T-helper 2 cell treated with Interferon-gamma antibody and Interleukin-4, amounts not matched to agents 5 μg/mL and 100 μg/mL, for 36 hours (primary cell): ENCODE measurements around the gene CYP8B1.

Experiments
- DNase-seq: peaks from one replicate; pipeline ENCODE4 v3.0.0; 2021; ENCODE audit warnings: low spot score
- H3K27ac Mint-ChIP-seq: one replicate; pipeline ENCODE4 v1.8.0; 2021; ENCODE audit warnings: mild to moderate bottlenecking, mixed read lengths
- H3K27me3 Mint-ChIP-seq: one replicate; pipeline ENCODE4 v1.8.0; 2021; ENCODE audit warnings: low read depth, mixed read lengths
- H3K36me3 Mint-ChIP-seq: one replicate; pipeline ENCODE4 v1.8.0; 2021; ENCODE audit warnings: low read depth, mixed read lengths
- H3K4me1 Mint-ChIP-seq: one replicate; pipeline ENCODE4 v1.8.0; 2021; ENCODE audit warnings: low read depth, mixed read lengths
- H3K4me3 Mint-ChIP-seq: one replicate; pipeline ENCODE4 v1.8.0; 2022; ENCODE audit warnings: mild to moderate bottlenecking, moderate library complexity, mixed read lengths
- H3K9me3 Mint-ChIP-seq: one replicate; pipeline ENCODE4 v1.8.0; 2021; ENCODE audit warnings: mixed read lengths

CYP8B1 gene, protein sequence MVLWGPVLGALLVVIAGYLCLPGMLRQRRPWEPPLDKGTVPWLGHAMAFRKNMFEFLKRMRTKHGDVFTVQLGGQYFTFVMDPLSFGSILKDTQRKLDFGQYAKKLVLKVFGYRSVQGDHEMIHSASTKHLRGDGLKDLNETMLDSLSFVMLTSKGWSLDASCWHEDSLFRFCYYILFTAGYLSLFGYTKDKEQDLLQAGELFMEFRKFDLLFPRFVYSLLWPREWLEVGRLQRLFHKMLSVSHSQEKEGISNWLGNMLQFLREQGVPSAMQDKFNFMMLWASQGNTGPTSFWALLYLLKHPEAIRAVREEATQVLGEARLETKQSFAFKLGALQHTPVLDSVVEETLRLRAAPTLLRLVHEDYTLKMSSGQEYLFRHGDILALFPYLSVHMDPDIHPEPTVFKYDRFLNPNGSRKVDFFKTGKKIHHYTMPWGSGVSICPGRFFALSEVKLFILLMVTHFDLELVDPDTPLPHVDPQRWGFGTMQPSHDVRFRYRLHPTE

DNA sequence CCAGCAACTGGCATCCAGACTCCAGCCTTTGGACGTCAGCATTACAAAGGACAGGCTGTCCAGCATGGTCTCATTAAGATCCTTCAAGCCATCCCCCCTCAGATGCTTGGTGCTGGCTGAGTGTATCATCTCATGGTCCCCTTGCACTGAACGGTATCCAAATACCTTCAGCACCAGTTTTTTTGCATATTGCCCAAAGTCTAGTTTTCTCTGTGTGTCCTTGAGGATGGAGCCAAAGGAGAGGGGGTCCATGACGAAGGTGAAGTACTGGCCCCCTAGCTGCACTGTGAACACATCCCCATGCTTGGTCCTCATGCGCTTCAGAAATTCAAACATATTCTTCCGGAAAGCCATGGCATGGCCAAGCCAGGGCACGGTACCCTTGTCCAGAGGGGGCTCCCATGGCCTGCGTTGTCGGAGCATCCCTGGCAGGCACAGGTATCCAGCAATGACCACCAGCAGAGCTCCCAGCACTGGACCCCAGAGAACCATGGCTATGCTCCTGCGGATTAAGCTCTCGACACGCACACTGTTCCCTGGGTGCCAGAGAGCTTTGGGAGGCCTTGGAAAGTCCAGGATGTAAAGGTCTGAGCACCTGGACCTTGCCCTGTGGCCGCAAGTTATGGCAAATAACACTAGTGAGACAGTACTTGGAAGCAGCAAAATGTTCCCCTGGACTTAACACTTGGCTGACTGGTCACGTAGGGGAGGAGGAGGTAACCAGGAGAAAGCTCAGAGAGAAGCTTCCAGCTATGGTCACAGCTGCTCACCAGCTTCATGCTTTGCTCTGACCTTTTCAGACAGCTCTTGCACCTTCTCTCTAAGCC lies at the start of gene CYP8B1:
TSS of gene CYP8B1 (minus strand) at position 555 of the 827 bp plus-strand sequence. CDS start at position 492, 63 bp downstream.
- no peaks in the 10 kb centered on the region for H3K36me3 Mint-ChIP-seq
- peaks cover 20% of the 10 kb centered on the region for H3K27me3 Mint-ChIP-seq
- peaks cover 3% of the 10 kb centered on the region for H3K4me1 Mint-ChIP-seq
- no peaks in the 10 kb centered on the region for H3K9me3 Mint-ChIP-seq
- H3K27ac Mint-ChIP-seq, result no peak within 1 kb of the TSS
- DNase-seq, result no peak
- H3K4me3 Mint-ChIP-seq, result no peak within 1 kb of the TSS

DNA sequence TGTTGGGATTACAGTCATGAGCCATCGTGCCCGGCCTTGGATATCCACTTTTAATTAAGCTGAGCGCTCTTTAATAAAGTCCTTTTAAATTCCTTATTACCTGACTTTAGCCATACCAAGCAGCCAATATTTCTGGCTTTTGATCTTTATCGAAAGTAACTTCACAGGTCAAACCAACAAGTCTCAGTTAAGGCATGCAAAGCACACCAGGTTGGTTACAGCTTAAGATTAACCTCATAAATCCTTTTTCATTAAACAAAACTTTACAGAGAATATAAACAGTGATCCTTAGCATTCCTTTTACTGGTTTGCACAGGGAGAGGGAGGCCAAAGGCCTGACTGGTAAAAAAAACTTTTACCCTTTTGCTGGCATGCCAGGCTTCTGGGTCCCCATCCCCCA lies 47.9 kb upstream of the CYP8B1 start:
- H3K9me3 Mint-ChIP-seq, result peaks cover 19% of the 10 kb centered on the region
- peaks cover 4% of the 10 kb centered on the region for H3K27me3 Mint-ChIP-seq
- no peak overlapping the region for H3K27ac Mint-ChIP-seq
- no peaks in the 10 kb centered on the region for H3K4me1 Mint-ChIP-seq
- H3K36me3 Mint-ChIP-seq, result no peaks in the 10 kb centered on the region
- no peak for DNase-seq
- no peak overlapping the region for H3K4me3 Mint-ChIP-seq

- no peak for DNase-seq
- Mint-ChIP-seq H3K36me3 (peaks cover 4% of the 10 kb centered on the region), H3K4me1 (no peaks in the 10 kb centered on the region), H3K4me3 (no peak overlapping the region), H3K27ac (no peak overlapping the region), H3K9me3 (peaks cover 71% of the 10 kb centered on the region), H3K27me3 (no peaks in the 10 kb centered on the region)
These were observed 39.3 kb upstream of the CYP8B1 start for GRCh38 chr3:42914771-42915515.

- H3K4me3 Mint-ChIP-seq, result no peak overlapping the region
- H3K27ac Mint-ChIP-seq, result no peak overlapping the region
- H3K27me3 Mint-ChIP-seq, result peaks cover 11% of the 10 kb centered on the region
- peaks cover 4% of the 10 kb centered on the region for H3K36me3 Mint-ChIP-seq
- peaks cover 49% of the 10 kb centered on the region for H3K9me3 Mint-ChIP-seq
- no peak for DNase-seq
- H3K4me1 Mint-ChIP-seq, result no peaks in the 10 kb centered on the region
These were observed 35.9 kb upstream of the CYP8B1 start for GRCh38 chr3:42911551-42911950.

GRCh38 chr3:42908675-42909074 lies 33.0 kb upstream of the CYP8B1 start:
- H3K27me3 Mint-ChIP-seq, result peaks cover 32% of the 10 kb centered on the region
- H3K36me3 Mint-ChIP-seq, result peaks cover 12% of the 10 kb centered on the region
- DNase-seq, result no peak
- H3K9me3 Mint-ChIP-seq, result peaks cover 39% of the 10 kb centered on the region
- no peak overlapping the region for H3K4me3 Mint-ChIP-seq
- no peaks in the 10 kb centered on the region for H3K4me1 Mint-ChIP-seq
- H3K27ac Mint-ChIP-seq, result no peak overlapping the region

DNA sequence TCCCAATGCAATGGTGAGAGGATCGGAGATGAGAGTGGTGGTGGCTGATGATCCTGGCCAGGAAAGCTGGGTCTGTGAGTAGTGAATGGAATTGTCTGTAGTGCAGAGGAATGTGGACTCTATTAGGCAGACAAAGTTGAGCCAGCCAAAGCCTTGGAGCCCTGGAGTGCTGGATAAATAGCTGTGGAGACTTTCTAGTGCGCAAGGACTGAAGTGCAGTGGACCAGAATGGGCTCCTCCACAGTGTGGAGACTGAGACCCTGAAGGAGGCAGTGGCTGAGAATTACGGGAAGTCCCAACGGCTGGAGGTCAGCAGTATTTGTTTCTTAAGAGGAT lies 31.1 kb upstream of the CYP8B1 start:
- H3K4me3 Mint-ChIP-seq, result peak overlapping the region; percentile 3
- peaks cover 34% of the 10 kb centered on the region for H3K27me3 Mint-ChIP-seq
- H3K36me3 Mint-ChIP-seq, result peaks cover 12% of the 10 kb centered on the region
- peaks cover 42% of the 10 kb centered on the region for H3K9me3 Mint-ChIP-seq
- DNase-seq, result no peak
- peaks cover 4% of the 10 kb centered on the region for H3K4me1 Mint-ChIP-seq
- no peak overlapping the region for H3K27ac Mint-ChIP-seq

DNA sequence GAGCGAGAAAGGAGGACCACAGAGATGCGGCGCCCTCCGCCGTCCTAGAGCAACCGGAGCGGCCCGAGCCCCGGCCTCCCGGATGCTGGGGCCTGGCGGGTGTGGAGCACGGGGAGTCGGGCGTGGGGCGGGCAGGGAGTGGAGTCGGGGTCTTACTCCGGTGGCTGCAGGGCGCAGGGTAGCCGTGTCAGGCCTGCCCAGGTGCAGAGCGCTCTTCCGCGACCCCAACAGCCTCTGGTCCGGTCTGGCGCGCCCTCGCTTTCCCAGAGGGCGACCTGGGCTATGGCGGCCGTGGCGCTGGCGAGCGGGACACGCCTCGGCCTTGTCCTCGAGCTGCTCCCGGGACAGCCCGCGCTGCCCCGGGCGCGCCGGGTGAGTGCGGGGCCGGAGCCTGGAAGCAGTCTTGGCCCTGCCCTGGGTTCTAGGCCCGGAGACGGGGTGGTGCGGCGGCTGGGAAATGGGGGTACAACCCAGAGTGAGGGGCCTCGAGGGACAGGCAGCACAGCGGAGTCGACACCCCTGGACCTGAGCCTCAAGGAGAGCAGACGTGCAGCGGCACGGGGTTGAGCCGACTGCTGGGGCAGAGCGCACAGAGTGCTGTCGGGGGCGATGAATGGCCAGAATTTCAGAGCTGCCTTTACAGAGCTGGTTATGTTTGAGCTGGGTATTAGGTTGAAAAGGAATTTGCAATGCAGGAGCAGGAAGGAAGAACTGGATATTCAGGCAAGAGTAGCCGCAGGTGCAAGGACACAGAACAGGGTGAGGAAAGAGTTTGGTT lies 30.6 kb upstream of the CYP8B1 start, which contains the start of gene ZNF662:
TSS of gene ZNF662 (plus strand) at position 73 of the 778 bp plus-strand sequence. CDS start 1,973 bp downstream, outside the sequence.
- no peak within 1 kb of the TSS for H3K27ac Mint-ChIP-seq
- peaks cover 12% of the 10 kb centered on the region for H3K36me3 Mint-ChIP-seq
- peak within 1 kb of the TSS; percentile 30 for H3K4me3 Mint-ChIP-seq
- H3K27me3 Mint-ChIP-seq, result peaks cover 34% of the 10 kb centered on the region
- no peak for DNase-seq
- H3K9me3 Mint-ChIP-seq, result peaks cover 38% of the 10 kb centered on the region
- peaks cover 5% of the 10 kb centered on the region for H3K4me1 Mint-ChIP-seq

DNA sequence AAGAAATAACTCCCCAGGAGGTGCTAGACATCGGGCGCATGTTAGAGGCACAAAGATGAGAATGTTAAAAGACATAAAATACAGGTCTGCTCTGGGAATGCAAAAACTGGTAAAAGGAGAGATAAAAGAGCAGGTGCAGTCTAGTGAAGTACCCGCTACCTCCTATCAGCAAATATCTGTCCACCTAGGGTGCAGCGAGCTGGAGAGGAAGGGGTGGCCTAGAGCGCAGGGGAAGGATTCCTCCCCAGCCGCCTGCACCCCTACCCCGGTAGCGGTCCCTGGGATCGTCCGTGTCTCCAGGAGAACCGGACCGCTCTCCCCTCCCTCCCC lies 30.0 kb upstream of the CYP8B1 start:
- H3K27ac Mint-ChIP-seq, result no peak overlapping the region
- peaks cover 34% of the 10 kb centered on the region for H3K27me3 Mint-ChIP-seq
- H3K4me1 Mint-ChIP-seq, result peaks cover 11% of the 10 kb centered on the region
- H3K4me3 Mint-ChIP-seq, result peak overlapping the region; percentile 30
- peaks cover 10% of the 10 kb centered on the region for H3K36me3 Mint-ChIP-seq
- H3K9me3 Mint-ChIP-seq, result peaks cover 36% of the 10 kb centered on the region
- DNase-seq, result no peak

GRCh38 chr3:42904076-42904475 lies 28.4 kb upstream of the CYP8B1 start:
- H3K36me3 Mint-ChIP-seq, result peaks cover 10% of the 10 kb centered on the region
- peaks cover 13% of the 10 kb centered on the region for H3K4me1 Mint-ChIP-seq
- no peak overlapping the region for H3K4me3 Mint-ChIP-seq
- peaks cover 34% of the 10 kb centered on the region for H3K27me3 Mint-ChIP-seq
- peaks cover 37% of the 10 kb centered on the region for H3K9me3 Mint-ChIP-seq
- H3K27ac Mint-ChIP-seq, result no peak overlapping the region
- no peak for DNase-seq

DNA sequence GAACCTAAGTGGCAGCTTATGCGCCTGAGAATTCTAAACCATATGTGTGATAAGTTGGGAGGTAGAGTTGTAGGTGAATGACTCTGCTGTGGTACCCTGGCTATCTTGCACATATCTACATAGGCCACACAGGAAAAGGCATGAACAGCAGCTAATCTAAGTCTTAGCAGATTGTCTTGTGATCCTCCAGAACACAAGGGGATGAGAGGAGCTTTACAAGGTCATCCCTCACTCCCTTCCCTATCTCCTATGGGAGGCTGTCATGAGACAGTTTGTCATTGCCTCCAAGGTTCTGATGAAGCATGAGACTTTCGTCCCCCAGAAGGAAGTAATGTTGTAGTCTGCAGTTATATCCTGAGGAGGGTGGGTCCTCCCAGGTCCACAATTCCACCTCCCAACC lies 26.6 kb upstream of the CYP8B1 start:
- Mint-ChIP-seq H3K27me3 (peaks cover 30% of the 10 kb centered on the region), H3K9me3 (peaks cover 37% of the 10 kb centered on the region), H3K4me3 (no peak overlapping the region), H3K27ac (no peak overlapping the region), H3K36me3 (peaks cover 10% of the 10 kb centered on the region), H3K4me1 (peaks cover 13% of the 10 kb centered on the region)
- DNase-seq, result no peak

GRCh38 chr3:42901073-42901415 lies 25.4 kb upstream of the CYP8B1 start:
- no peak overlapping the region for H3K4me3 Mint-ChIP-seq
- no peak for DNase-seq
- peaks cover 13% of the 10 kb centered on the region for H3K4me1 Mint-ChIP-seq
- H3K27ac Mint-ChIP-seq, result no peak overlapping the region
- peaks cover 21% of the 10 kb centered on the region for H3K27me3 Mint-ChIP-seq
- peaks cover 10% of the 10 kb centered on the region for H3K36me3 Mint-ChIP-seq
- H3K9me3 Mint-ChIP-seq, result peaks cover 37% of the 10 kb centered on the region

DNA sequence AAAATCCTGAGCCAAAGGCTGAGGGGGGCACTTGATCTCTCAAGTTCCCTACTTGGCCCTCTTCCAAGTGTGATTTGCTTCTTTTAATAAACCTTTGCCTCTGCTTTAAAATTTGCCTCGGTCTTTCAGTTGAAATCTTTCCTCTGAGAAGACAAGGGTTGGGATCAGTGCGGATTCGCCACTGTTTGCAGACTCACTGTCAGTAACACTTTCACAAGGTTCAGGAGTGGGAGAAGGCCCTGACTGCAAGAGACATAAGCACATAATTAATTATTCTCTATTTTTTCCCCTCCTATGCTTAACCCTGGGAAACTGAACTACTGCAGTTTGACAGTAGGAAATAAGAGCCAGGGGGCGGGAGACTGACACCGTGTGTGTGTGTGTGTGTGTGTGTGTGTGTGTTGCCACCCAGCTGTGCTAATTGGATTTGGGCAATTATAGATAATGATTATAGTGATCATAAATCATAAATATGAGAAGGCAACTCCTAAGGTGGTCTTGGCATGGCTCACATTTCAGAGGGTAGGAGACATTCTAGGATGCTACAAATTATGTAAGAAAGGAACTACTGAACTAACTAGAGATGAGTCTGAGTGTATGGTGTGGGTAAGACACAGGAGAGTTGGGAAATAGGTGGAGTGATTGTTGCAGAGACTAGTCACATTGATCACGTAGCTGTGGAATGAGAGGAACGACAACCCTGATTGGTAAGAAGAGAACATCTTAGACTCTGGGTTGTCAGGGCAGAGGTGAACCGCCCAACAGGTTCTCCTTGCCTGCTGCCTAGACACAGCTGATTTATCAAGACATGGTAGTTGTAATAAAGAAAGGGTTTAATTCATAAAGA lies 24.8 kb upstream of the CYP8B1 start:
- peaks cover 36% of the 10 kb centered on the region for H3K9me3 Mint-ChIP-seq
- DNase-seq, result no peak
- H3K27me3 Mint-ChIP-seq, result peaks cover 16% of the 10 kb centered on the region
- H3K36me3 Mint-ChIP-seq, result peaks cover 10% of the 10 kb centered on the region
- peaks cover 13% of the 10 kb centered on the region for H3K4me1 Mint-ChIP-seq
- H3K27ac Mint-ChIP-seq, result no peak overlapping the region
- no peak overlapping the region for H3K4me3 Mint-ChIP-seq
